HG03064 (cell line): ENCODE results near the gene OR5B21.
A peak's percentile ranks its signal among the peaks of the same experiment; 100 is the strongest.

ENCODE experiments used
- ATAC-seq: cut with Tn5 transposase; IDR thresholded peaks from one replicate; pipeline ENCODE4 v1.9.1; 2021; ENCODE audit warnings: low read depth; ENCODE audit not compliant: unreplicated experiment

Gene OR5B21

GRCh38 chr11:58508005-58508404, at the start of gene OR5B21:
OR5B21 (minus strand) TSS chr11:58508105; CDS start chr11:58508105, 0 bp downstream.
- ATAC-seq, result no peak

- no peak for ATAC-seq
Observed at GRCh38 chr11:58549644-58550043, 41.7 kb upstream of the OR5B21 start.

- ATAC-seq, result no peak
Observed at GRCh38 chr11:58546841-58547240, 38.9 kb upstream of the OR5B21 start.

- no peak for ATAC-seq
Observed at GRCh38 chr11:58531865-58532341, 24.0 kb upstream of the OR5B21 start.

GRCh38 chr11:58530236-58530635, 22.3 kb upstream of the OR5B21 start:
- ATAC-seq, result no peak

- no peak for ATAC-seq
Observed at GRCh38 chr11:58527429-58527828, 19.5 kb upstream of the OR5B21 start.

GRCh38 chr11:58526721-58527120, 18.8 kb upstream of the OR5B21 start:
- ATAC-seq, result no peak

GRCh38 chr11:58525037-58525614, 17.2 kb upstream of the OR5B21 start:
- ATAC-seq, result peak; percentile 93

- ATAC-seq, result peak; percentile 24
Observed at GRCh38 chr11:58524232-58525036, 16.5 kb upstream of the OR5B21 start.

- no peak for ATAC-seq
Observed at GRCh38 chr11:58513747-58514367, 6.0 kb upstream of the OR5B21 start.

- no peak for ATAC-seq
Observed at GRCh38 chr11:58511636-58512035, 3.7 kb upstream of the OR5B21 start.

- no peak for ATAC-seq
Observed at GRCh38 chr11:58509748-58510147, 1.8 kb upstream of the OR5B21 start.

GRCh38 chr11:58508814-58509213, 909 bp upstream of the OR5B21 start:
- no peak for ATAC-seq

GRCh38 chr11:58507355-58507754, 550 bp downstream of the OR5B21 start:
- ATAC-seq, result no peak

- ATAC-seq, result no peak
Observed at GRCh38 chr11:58506935-58507334, 970 bp downstream of the OR5B21 start.

GRCh38 chr11:58505849-58506248, 2.1 kb downstream of the OR5B21 start:
- no peak for ATAC-seq

GRCh38 chr11:58504232-58504631, 3.7 kb downstream of the OR5B21 start:
- no peak for ATAC-seq

- peak; percentile 97 for ATAC-seq
Observed at GRCh38 chr11:58503361-58503856, 4.5 kb downstream of the OR5B21 start.

- ATAC-seq, result no peak
Observed at GRCh38 chr11:58502004-58502403, 5.9 kb downstream of the OR5B21 start.

- ATAC-seq, result no peak
Observed at GRCh38 chr11:58498464-58498863, 9.4 kb downstream of the OR5B21 start.

GRCh38 chr11:58497951-58498350, 10.0 kb downstream of the OR5B21 start:
- no peak for ATAC-seq
